NCI-H187 treated with DMSO at 0.1 percent for 48 hours (cell line): Measurements from ENCODE around the gene UGCG.
"Not testable (repeated sequence)": the region's sequence is repeated elsewhere in the genome, so short reads cannot be mapped to it uniquely, and the experiment has no call there.

ENCODE experiments used
- DNase-seq: peaks from one replicate; lab custom pipeline; 2025; lab: John Stamatoyannopoulos, UW

Gene UGCG

DNA sequence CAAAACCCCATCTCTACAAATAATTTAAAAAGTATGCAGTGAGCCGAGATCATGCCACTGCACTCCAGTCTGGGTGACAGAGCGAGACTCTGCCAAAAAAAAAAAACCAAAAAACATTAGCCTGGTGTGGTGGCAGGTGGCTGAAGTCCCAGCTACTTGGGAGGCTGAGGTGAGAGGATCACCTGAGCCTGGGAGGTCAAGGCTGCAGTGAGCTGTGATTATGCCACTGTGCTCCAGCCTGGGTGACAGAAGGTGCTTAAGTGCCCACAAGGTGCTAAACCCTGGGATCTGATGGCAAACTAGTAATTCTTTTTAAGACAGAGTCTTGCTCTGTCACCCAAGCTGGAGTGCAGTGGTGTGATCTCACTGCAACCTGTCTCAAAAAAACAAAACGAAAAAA lies 5.7 kb upstream of the UGCG start:
- DNase-seq: not testable (repeated sequence)

DNA sequence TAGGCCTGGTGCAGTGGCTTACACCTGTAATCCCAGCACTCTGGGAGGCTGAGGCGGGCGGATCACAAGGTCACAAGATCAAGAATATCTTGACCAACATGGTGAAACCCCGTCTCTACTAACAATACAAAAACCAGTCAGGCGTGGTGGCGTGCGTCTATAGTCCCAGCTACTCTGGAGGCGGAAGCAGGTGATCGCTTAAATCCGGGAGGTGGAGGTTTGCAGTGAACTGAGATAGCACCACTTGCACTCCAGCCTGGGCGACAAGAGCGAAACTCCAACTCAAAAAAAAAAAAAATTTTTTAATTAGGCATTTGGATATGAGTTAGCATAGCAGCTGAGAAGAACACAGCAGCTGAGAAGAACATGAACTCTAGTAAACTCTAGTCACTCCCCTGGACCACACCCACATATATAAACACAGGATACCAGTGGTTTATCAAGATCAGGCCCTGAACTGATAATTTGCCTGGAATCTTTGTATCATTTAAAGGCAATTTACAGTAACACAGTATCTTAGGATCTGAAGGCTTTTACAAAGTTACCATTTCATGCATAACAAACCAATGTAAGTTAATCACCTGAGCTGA lies 4.6 kb upstream of the UGCG start:
- no peak for DNase-seq

DNA sequence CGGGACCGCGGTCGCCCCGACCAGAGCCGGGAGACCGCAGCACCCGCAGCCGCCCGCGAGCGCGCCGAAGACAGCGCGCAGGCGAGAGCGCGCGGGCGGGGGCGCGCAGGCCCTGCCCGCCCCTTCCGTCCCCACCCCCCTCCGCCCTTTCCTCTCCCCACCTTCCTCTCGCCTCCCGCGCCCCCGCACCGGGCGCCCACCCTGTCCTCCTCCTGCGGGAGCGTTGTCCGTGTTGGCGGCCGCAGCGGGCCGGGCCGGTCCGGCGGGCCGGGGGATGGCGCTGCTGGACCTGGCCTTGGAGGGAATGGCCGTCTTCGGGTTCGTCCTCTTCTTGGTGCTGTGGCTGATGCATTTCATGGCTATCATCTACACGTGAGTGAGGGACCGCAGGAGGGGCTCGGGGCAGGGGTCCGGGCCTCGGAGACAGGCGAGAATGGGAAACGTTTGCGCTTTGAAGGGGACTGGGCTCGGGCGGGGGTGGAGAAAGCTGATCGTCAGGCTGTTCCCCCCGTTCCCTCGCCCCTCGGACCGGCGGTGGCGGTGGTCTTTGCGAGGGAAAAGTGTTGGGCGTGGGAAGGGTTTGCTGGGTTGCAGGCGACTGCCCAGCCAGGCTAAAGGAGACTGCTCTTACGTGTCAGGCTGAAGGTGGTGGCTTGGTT lies 457 bp downstream of the UGCG start:
- no peak for DNase-seq

DNA sequence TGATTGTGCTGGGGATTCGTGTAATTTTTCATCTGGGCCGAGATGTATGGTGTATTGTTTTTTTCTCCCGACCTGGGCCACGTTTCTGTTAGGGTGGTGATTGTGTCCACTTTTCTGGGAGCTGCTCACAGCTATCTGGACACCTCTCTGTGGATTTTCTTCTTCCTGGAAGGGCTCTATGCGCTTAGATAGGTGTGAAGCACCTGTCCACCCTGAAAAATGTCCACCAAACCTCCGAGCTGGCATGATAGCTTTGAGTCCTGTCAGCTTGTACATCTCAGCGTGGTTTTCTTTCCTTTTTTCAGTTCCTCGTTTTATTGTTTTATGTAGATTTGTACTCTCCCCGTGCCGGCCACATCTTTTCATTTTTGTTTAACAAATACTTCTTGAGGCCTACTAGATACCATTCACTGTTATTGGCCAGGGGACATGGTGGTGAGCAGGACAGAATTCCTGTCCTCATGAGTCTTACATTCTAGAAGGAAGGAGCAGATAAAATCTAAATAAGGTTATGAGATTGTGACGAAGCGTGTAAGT lies 1.1 kb downstream of the UGCG start:
- no peak for DNase-seq

DNA sequence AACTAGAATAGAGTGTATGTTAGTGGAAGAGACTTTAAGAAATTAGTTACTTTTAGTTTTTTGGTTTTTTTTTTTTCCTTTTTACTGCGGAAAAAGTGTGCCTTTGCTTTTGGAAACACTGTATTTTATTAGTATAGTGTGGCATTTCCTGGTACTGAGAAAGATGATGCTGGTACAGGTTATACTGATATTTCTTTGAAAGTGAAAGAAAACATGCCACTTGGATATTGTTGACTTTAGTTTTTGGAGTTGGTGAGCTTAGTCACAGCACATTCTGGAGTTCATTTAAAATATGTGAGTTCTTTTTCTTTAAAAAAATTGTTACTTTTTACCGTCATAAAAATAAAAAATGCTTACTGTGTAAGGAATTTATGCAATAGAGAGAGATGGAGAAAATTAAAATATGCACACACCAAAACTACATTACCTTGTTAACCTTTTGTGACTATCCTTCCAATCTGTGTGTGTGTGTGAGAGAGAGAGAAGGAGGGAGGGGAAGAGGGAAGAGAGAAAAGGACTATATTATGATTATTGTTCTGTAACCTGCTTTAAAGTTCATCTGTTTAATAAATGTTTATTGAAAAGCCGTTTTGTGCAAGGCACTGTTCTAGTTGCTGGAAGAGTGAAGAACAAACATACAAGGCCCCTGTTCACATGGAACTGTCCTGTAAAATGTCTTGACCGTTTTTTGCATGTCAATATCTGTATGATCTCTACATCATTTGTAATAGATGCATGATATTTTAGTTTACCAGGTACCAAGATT lies 1.9 kb downstream of the UGCG start:
- DNase-seq: no peak

DNA sequence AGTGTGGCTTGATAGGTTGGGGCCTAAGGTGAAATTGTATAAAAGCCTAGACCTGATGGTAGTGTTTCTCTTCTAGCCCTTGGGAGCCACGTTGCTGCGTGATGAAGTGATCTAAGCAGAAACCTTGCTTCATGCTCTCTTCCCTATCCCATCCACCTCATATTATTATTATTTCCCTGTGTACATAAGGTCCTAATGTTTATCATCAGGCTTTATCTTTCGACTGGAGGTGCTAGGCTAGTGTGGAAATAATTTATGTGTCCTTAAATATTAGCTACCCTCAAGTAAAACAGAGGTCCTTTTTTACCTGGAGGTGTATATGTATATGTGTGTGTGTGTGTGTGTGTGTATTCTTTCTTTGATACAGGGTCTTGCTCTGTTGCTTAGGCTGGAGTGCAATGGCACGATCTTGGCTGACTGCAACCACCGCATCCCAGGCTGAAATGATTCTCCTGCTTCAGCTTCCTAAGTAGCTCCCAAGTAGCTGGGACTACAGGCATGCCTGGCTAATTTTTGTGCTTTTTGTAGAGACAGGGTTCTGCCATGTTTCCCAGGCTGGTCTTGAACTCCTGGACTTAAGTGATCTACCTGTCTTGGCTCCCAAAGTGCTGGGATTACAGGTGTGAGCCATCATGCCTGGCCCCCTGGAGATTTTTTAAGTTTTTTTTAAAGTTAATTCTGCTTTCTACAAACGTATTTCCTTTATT lies 3.7 kb downstream of the UGCG start:
- no peak for DNase-seq

DNA sequence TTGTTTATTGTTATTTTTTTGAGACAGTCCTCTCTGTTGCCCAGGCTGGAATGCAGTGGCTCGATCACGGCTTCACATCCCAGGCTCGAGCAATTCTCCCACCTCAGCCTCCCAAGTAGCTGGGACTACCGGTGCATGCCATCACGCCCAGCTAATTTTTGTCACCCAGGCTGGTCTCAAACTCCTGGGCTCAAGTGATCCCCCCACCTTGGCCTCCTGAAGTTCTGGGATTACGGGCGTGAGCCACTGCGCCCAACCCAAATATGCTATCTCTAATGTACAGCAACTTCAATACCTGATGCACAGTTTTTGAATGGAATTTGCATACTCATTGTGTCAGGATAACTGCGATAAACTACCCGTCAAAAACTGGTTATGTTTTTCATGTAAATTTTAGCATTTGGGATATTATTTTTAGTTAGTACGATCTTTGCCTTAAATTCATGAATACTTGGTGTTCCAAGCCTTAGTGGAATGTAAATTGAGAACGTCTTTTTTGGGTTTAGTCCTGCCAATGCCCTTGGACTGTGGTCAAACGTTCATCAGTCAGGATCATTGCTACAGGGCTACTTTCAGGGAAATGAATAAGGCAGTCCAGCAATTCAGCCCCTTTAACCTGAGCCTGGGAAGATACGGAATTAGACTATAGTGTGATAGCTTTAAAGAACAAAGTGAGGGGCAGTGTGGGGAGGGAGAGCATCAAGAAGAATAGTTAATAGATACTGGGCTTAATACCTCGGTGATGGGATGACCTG lies 4.4 kb downstream of the UGCG start:
- no peak for DNase-seq

DNA sequence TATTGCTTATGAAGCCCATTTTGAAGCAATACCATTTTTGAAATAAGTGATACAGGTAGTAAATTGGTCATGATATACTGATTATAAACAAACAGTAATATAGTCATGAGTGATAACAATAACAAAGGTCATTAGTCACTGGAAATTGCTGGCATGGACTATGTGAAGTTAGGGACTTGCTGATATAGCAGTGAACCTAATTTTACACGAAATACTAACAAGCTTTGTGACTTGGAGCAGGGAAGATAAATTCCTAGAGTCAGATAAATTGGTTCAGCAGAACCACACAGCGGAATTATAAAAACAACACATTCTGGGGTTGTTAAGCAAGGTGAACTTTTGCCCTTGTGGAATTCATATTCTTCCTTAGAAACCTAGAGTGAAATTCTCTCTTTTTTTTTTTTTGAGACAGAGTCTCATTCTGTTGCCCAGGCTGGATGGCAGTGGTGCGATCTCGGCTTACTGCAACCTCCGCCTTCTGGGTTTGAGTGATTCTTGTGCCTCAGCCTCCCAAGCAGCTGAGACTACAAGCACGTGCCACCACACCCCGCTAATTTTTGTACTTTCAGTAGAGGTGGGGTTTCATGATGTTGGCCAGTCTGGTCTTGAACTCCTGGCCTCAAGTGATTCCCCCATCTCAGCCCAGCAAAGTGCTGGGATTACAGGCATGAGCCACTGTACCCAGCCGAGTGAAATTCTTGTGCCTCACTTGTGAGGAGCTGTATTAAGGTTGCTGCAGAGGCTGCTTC lies 6.0 kb downstream of the UGCG start:
- DNase-seq: no peak

DNA sequence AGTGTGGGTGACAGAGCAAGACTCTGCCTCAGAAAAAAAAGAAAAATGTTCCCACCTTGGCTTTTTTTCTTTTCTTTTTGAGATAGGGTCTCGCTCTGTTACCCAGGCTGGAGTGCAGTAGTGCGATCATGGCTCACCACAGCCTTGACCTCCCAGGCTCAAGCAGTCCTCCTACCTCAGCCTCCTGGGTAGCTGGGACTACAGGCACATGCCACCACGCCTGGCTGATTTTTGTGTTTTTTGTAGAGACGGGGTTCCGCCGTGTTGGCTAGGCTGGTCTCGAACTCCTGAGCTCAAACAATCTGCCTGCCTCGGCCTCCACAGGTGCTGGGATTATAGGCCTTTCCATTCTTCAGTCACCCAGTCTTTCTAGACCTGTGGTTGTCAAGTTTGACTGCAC lies 6.9 kb downstream of the UGCG start:
- DNase-seq: not testable (repeated sequence)

DNA sequence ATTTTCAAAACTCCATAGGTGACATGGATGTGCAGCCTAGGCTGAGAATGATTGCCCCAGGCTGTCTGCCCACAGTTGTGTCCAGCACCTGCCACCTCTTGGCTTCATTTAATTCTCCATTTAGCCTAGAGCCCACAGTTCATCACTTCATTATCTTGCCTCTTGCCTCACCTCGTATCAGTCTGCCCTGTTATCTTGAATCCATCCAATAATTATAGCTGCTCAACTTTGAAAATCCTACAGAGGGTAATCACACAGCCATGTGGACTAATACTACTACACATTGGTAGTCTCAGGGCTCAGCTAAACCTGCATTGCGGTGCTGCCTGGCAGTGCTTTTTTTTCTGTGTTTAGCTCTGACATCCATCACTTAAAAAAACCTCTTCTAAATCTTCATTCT lies 7.4 kb downstream of the UGCG start:
- DNase-seq: no peak

- no peak for DNase-seq
Measured at GRCh38 chr9:111904891-111905291, 8.3 kb downstream of the UGCG start.

- no peak for DNase-seq
Measured at GRCh38 chr9:111907147-111907546, 10.5 kb downstream of the UGCG start.

- no peak for DNase-seq
Measured at GRCh38 chr9:111909444-111909843, 12.8 kb downstream of the UGCG start.

GRCh38 chr9:111910428-111910827 lies 13.8 kb downstream of the UGCG start:
- DNase-seq: no peak

- no peak for DNase-seq
Measured at GRCh38 chr9:111913159-111913558, 16.5 kb downstream of the UGCG start.

GRCh38 chr9:111914749-111915424 lies 18.3 kb downstream of the UGCG start:
- DNase-seq: peak; percentile 5

- no peak for DNase-seq
Measured at GRCh38 chr9:111915425-111915758, 18.8 kb downstream of the UGCG start.

- no peak for DNase-seq
Measured at GRCh38 chr9:111916234-111916645, 19.6 kb downstream of the UGCG start.

DNA sequence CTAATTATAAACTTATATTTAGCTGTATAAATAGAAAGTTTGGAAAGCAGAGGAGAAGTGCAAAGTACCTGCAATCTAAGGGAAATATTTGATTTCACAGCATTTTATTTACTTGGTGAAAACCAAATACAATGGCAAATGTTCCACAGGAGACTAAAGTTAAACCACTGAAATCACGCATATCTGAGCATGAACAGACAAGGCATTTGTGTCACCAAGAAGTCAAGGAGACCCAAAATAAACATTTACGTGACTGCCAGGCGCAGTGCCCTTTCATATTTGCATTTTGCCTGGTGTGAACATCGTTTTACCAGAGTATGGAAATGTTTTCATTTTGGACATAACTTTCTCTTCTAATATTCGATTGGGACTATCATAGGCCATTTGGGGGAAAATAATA lies 20.6 kb downstream of the UGCG start:
- DNase-seq: no peak

DNA sequence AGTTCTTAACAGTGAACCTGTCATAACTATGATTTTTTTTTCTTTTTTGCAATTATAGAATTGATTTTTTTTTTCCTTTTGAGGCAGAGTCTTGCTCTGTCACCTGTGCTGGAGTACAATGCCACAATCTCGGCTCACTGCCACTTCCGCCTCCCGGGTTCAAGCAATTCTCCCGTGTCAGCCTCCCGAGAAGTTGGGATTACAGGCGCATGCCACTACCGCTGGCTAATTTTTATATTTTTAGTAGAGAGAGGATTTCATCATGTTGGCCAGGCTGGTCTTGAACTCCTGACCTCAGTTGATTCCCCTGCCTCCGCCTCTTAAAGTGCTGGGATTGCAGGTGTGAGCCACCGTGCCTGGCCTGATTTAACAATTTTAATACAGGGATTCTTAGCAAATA lies 21.4 kb downstream of the UGCG start:
- no peak for DNase-seq

DNA sequence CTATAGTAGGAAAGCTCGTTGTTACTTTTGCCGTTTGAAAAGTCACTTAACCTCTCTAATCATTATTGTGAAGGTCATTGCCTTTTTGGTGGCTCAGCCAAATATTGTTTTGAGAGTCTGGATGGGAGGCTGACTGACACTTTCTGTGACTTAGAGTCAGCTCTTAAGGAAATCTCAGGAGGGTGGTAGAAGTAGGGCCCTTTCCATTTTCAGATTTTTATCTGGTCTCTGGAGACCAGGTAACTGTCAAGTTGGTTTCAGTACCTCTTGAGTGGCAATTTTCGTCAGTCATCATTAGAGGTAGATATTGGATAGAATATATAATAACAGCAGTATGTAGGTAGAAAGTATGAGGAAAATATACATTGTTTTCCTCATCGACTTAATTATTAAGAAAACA lies 23.3 kb downstream of the UGCG start:
- DNase-seq: no peak
